ENCODE data around the gene LMOD1.

Gene LMOD1

DNA sequence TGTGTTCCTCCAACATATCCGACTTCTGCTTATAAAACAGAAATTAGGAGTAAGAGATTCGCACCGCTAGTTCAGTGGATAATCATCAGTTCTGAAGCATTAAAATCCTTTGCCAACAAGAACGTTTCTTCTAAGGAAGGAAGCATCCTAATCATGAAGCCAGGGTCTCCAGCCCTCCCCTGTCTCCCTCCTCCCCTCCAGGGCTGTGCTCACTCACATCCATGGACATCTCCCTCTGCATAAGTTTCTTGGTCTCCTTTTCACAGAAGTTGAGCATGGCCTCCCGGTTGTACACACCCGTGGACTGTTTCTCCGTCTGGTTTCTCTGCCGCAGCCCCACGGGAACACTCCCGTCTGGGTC, 505 bp downstream of the LMOD1 start:
- peak; percentile 50 for DNase-seq

DNA sequence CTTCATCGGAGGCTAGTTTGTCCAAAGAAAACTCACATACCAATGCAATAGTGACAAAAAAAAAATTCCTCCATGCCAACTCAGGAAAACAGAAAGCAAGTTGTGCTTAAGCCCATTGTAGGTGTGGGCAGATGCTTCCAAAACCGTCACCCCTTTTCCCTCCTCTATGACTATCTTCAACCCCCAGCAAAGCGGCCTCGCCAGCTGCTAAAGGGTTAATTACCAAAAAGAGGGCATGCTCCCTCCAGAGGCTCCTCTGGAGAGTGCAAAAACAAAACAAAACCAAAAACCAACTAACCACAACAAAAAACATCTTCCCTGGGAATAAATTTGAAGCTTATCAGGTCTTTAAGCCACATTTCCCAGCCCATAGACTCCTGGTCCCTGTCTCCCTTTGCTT, 1.2 kb downstream of the LMOD1 start:
- DNase-seq: peak; percentile 80

DNA sequence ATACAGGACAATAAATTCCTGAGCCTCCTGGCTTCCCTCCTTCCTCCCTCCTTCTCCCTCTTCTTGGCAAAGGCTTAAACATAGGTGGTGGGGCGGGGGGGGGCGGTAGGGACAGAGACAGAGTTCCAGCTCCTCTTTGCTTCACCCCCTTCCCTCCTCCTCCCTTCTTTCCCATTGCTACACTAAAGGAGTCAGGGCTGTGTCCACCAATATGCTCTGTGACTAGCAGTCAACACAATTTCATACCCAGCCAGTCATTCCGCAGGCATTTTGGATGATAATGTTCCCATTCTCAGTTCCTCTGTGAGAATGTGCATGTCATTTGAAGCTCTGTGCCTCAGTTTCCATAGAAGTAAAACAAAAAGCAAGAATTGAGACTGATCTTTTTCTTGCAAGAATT, 1.7 kb downstream of the LMOD1 start:
- peak; percentile 63 for DNase-seq

DNA sequence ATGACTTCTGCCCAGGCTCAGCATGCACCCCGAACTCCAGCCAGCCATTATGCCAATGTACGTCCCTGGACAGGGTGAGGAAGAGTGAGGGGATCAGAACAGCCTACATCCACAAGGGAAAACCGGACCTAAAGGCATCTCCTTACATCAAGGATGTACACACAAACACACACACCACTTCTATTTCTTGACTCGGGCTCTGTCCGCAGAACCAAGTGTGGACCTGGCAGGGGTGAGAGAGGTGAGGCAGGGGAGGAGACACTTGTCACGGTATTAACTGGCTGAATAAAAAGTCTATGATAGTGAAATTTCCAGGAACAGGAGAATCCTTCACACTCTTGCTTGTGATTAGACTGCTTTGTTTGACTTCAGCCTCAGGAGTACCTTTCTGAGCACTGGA, 2.3 kb downstream of the LMOD1 start:
- peak; percentile 34 for DNase-seq

DNA sequence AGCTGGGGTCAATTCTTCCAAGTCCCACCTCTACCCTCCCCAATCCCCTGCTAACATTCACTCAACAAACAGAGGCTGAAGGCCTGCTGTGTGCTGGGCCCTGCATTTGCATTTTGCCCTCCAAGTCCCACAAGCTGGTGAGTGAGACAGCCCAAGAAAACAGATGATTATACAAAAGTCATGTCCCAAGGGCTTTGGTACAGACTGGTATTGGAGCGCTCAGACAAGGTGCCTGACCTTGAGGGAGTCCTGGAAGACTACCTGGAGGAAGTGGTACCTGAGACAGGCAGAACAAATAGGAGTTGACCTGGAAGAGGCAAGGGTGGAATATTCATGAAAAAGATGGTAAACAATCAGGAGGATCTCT, 4.2 kb downstream of the LMOD1 start:
- DNase-seq: no peak

DNA sequence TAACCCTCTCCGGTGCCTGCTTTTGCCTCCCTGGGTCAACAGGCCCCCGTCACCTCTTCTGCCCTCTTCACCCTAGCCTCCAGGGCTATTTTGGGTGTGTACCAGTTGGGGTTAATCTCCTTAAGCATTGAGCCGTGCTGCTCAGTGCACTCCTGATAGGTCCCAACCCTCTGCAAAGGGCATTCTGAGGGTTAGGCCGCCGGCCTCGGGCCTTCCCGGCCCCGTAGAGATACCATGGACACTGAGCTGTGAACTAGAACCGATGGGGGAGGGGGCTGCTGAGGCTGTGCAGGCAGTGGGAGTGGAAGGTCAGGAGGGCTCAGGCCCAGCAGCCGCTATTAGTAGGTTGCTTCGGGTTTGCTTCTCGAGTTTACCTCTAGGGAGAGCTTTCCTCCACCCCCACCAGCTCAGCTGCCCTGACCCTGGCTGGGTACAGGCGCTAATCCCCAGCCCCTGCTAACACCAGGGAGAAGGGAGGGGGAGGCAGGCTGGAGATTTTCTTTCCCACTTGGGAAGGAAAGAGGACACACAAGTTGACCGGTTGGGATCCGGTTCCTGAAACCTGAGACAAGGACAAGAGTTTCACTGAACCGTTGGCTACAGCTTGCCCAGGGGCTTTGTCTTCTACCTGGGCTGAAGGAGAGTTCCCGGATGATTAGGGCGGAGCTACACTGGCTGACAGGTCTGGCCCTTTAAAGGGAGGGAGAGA, 4.8 kb downstream of the LMOD1 start:
- DNase-seq: peak; percentile 99

DNA sequence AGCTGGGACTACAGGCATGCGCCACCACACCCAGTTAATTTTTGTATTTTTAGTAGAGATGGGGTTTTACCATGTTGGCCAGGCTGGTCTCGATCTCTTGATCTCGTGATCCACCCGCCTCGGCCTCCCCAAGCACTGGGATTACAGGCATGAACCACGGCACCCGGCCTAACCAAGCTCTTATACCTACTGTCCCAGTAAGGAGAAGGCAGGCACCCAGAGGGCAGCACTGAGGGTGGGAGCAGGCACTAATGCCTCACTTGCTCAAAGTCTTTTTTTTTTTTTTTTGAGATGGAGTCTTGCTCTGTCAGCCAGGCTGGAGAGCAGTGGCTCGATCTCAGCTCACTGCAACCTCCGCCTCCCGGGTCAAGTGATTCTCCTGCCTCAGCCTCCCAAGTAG, 6.0 kb downstream of the LMOD1 start:
- DNase-seq: peak; percentile 74

DNA sequence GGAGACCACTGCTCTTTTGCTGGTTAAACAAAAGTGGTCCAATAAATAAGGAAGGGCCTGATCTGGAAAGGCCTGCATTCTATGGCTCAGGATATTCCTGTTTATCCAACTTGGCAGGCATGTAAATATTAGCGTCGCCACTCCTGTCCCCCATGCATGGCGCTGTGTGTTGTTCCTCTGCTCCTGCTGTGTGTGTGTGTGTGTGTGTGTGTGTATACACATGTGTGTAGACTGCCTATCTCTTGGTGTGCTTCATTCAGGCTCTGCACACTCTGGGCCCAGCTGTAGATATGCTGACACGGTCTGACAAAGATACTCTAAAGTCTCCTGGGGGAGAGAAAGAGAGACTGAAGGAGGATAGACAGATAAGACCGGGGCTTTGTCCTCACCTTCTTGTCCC, 6.8 kb downstream of the LMOD1 start:
- peak; percentile 89 for DNase-seq

DNA sequence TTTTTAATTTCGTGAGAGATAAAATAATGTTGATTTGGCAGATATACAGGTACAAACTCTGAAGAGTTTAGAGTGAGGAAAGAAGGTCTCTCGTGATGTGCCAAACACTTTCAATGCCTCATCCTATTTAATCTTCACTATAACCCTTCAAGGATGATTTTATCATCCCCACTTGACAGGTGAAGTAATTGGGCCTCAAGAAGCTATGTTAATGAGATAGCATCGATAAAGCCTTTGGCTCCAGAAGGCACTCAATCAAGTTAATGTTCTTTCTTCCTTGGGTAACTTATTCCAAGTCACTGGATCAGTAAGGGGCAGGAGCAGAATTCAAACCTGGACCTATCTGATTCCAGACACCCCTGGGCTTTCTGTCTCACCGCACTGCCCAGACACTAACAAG, 7.2 kb downstream of the LMOD1 start:
- DNase-seq: peak; percentile 98

DNA sequence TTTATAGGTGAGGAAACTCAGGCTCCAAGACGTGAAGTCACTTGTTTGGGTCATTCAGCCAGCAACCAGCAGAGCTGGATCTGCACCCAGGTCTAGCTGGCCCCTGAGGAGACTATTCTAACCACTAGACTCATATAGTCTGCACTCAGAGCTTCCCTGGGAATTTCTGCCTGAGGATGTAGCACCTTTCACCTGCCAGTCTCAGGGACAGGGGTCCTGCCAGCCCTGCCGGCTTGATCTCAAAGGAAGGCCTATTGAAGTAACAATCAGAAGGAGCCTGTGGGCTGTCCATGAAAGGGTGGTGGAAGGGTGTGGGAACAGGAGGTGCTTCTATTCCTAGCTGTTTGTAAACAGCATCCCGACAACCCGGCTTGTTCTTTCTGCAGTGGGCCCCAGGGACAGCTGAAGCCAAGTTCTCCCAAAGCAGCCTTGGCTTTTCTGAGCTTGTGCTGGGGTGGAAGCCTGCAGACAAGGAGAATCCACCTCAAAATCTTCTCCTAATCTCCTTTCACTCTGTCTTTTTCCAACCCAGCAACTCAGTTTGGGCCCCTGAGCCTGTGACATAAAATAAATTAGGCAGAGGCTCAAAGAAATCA, 7.8 kb downstream of the LMOD1 start:
- DNase-seq: peak; percentile 98

DNA sequence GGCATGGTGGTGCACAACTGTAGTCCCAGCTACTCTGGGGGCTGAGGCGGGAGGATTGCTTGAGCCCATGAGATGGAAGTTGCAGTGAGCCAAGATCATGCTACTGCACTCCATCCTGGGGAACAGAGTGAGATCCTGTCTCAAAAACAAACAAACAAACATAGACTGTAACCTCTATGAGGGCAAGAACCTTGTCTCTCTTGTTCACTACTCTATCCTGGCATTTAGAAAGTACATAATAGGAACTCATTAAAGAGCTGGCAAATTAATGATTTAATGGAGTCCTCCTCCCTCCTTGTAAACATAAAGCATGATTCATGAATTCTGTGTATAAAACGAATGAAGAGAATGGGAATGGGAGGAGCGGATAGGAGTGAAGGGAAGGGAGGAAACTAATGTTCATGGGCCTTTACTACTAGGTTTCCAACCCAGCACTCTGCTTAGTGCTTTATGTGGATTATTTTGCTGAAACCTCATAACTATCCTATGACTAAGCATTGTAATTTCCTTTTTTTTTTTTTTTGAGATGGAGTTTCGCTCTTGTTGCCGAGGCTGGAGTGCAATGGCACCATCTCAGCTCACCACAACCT, 8.6 kb downstream of the LMOD1 start:
- DNase-seq: no peak

DNA sequence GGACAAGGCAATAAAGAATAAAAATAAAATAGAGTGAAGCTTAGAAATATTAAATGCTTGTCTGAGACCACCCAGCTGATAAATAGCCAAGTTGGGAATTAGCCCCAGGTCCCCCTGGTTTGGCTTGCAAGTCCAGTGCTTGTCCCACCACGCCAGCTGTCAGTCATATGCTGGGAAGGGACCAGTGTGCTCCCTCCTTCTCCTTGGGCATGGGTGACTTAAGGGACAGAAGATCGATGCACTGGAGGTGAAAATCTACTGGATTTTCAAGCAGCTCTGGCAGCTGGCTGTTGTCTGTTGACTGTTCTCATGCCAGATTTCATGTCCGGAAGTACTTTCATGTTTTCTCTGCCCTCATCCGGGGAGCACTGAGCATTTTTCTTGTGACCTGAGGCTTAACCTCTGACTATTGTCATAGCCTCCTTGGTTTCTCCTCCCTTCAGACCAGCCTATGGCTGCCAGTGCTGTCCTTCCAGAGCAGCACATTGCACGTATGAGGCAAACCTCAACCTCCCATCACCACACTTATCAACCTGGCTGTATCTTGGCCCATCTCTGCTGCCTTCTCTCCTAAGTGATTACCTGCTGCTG, 12.4 kb downstream of the LMOD1 start:
- DNase-seq: peak; percentile 34

DNA sequence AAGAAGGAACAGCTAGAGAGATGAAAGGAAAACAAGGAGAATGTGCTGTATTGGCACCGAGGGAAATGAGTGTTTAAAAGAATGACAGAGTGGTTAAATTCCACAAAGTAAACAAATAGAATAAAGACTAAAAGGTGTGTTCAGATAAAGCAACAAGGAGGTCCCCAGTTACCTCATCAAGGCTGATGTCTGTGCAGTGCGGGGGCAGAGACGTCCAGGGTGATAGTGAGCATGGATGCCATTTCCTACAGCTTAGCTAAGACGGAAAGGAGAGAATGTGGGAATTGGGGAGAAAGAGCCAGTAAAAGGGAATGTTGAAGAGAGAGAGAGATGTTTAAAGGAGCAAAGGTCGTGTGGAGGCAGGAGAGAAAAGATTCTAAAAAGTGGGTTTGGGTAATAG, 15.5 kb downstream of the LMOD1 start:
- no peak for DNase-seq

DNA sequence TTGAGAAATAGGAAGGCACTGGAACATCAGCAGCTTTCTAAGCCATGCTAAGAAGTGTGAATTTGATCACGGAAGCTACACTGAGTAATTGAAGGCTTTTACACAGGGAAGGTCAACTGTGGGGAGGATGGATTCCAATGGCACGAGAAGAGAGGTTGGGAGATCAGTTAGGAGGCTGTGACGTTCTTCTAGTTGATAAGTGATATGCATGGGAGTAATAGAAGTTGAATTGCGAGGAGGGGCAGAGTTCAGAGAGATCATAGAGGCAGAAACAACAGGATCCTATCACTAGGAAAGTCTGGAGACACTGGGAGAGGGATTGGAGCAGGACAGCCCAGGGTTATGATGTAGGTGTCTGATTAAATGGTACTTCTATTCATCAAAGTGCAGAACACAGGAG, 16.2 kb downstream of the LMOD1 start:
- no peak for DNase-seq

DNA sequence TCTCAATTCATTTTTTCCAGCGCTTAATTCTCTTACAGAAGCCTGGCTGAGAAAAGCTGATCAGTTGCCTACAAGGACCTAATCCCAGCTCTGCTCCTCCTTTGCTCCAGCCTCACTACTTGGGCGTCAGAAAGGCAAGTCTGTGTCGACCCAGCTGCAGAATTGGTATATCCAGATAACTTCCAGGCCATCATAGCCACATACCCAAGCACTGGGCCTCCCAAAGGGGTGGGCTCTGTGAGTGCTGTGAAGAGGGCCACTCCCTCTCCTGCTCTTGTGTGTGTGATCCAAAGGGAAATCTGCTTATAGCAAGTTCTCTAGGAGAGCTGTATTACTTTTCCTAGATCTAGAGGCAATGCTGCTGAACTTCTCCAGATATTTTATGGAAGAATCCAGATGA, 18.1 kb downstream of the LMOD1 start:
- DNase-seq: peak; percentile 89

DNA sequence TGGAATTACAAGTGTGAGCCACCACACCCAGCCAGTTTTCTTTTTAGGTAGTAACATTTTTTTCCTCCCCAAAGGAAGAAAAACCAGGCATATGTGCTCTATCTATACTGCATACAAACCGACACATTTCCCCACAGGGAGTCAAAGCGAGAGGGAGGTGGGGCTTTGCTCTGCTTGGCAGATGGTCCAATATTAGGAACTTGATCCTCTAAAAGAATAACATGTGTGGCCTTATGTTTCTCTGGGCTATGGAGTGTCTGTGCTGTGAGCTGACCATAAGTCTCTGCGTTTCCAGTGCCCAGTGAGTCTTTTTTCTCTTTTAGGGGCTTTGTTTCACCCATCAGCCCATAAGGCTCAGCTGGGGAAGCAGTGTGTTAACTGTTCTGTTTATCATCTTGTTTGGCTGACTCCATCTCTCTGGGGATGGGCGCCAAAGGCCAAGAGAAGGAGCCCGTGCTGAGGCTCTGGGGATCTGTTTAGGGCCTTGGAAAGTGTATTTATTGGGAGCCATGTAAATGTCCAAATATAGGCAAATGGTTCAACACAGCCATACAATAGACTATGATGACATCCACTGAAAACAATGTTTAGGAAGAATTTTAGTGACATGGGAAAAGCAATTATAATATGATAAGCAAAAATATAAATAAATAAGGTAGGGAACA, 20.2 kb downstream of the LMOD1 start:
- DNase-seq: peak; percentile 99

DNA sequence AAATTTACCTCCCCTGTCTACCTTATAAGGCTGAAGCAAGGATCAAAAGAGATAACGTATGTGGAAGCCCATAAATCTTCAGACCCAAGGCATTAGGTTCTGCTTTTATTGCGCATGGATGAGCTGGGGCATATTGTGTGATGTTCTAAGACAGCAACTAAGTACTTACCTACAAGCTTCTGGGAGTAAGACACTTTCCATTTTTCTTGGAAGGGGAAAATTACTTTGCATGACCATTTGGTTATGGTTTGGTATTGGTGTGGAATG, 21.1 kb downstream of the LMOD1 start:
- DNase-seq: peak; percentile 99

DNA sequence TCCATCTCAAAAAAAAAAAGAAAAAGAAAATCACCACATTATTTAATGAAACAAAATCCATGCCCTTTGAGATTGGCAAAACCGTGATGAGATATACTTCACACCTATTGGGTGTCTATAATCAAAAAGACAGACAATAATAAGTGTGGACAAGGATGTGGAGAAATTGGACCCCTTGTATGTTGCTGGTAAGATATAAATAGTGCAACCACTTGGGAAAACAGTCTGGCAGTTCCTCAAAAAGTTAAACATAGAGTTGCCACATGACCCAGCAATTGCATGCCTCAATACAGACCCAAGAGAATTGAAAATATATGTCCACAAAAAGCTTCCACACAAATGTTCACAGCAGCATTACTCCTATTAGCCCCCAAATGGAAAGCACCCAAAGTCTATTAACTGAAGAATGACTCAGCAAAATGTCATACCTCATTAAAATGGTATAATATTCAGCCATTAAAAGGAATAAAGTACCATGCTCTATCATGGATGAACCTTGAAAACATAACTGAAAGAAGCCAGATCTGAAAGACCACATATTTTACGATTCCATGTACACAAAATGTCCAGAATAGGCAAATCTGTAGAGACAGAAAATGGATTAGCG, 24.3 kb downstream of the LMOD1 start:
- DNase-seq: no peak

DNA sequence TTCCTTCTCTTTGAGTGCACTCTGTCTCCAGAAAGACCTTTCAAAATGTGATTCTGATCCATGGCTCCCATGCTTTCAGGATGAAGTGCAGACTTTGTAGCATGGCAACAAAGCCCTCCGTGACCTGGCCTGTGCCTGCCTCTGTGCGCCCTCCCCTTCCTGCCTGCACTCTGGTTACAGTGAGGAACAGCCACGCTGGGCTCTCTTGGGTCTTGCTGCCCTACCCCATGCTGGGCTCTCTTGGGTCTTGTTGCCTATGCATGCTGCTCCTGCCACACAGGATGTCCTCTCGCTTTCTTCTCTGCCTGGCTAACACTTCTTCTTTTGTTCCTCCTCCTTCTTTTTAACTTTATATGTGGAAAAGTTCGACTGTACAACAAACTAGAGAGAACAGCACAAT, 28.0 kb downstream of the LMOD1 start:
- no peak for DNase-seq

DNA sequence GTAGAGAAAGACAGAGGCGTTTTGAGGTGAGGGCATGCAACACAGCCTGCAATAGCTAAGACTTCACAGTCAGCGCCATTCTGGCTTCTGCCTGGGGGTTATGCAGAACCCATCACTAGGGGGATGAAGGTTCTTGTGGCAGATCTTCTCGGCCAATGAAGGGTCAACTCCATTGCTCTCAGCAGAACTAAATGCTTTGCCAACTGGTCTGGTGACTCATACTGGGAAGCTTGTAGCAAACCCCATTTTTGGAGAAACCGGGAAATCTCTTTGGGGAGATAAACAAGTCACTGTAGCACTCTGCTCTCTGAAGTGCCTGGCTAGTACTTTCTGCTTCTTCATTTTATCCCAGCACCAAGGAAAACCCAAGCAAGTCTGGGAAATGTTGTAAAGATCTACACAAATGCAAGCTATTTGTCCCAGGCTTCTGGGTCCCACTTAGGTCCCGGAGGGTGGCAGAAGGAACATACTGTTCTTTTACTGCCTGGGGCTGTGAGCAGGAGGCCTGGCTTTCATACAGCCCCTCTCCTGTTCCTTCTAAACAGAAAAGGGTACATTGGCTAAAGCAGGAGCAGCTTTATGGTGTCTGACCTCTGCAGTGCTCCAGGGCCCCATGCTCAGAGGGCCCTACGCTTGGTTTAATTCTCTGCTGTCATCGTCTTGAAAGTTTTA, 28.9 kb downstream of the LMOD1 start:
- no peak for DNase-seq

DNA sequence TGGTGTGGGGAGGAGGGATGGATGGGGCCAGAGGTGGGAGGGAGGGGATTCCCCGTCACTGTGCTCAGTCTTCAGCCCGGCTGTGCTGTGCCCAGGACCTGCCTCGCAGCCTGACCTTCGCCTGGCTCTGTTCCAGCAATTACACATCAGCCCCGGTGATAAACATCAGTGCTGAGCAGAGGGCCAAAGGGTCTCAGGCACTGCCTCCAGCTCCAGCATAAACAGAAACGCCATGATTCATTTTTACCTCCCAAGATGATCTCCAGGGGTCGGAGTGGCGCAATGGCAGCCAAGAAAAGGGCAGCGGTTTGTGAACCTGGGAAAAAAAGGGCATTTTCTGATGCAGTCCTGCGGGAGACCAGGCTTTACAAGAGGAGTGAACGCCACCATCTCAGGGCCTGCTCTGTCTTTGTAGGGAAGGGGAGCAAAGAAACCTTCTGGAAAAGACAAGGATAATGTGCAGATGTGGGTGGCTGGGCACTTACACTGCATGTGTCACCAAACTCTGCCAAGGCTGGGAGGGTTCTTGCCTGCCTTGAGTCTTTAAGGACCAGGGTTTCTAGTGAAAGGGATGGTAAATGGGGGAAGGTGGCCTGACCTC, 29.6 kb downstream of the LMOD1 start:
- DNase-seq: peak; percentile 84

DNA sequence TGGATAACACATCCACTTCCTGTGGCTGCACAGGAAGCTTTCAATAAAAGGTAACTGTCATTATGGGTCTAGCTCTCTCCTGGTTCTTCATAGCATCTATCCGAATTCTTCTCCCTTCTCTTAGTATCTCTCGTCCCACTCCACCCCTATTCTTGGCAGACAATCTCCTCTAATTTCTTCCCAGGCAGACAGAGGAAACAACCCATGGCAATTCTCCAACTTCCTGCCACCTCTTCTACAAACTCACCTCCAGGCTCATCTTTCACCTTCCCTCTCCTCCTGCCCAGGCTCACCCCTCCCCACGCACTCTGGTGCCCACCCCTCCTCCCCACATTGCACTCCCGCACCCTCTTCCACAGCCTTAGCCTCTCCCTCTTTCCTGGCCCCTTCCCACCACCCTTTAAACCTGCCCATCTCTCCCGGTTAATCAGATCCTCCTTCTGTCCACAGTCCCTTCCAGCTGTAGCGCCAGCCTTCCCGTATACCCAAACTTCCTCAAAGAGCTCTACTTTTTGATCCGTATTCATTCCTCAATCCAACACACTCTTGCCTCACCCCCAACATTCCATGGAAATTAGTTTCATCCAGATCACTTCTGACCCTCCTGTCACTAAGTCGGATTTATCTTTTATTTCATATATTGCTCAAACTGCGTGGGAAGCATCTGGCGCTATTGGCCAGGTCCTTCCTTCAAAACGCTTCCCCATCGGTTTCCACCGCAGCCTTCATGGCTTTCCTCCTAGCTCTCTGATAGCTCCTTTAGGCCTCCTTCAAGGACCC, 31.7 kb downstream of the LMOD1 start:
- no peak for DNase-seq
